Renal pelvis (tissue), 4 donors: ENCODE measurements around the gene KRTAP10-4. TPM values are rescaled to one million over a fixed set of nuclear protein-coding genes. Genes with fewer than 3 reads are reported as not detected.
"Not testable (repeated sequence)": the region's sequence is repeated elsewhere in the genome, so short reads cannot be mapped to it uniquely, and the experiment has no call there.

Source experiments
- DNase-seq: peaks from one replicate; pipeline ENCODE4 v3.0.0-alpha.2; 2013
- polyA plus RNA-seq, 3 donors: library from polyadenylated mRNA; unstranded; fragments of 120-200 nt; gene quantifications; one replicate each; pipeline ENCODE4 v1.2.1, GENCODE V29; 2013; ENCODE audit not compliant: insufficient read length in 3 of 3

The KRTAP10-4 gene
- polyA plus RNA-seq, 3 donors, result not detected

DNA sequence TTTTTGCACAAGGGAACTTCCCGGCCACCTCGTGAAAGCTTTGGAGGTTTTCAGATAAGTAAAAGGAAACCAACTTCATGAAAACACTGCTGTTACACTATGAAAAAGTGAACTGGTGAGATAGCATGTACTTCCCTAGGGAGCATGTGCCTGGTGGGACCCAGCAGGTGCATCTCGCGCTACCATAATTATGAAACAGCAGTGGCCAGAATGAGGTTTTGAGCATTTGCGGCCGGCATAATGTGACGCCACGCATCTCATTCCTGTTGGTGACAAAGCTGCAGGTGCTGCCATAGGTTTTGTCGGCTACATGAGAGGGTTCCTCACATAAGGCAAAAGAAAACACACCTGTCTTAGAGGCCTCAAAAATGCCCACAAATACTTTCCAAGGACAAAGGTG, 16.6 kb upstream of the KRTAP10-4 start:
- no peak for DNase-seq

GRCh38 chr21:44557491-44558328, 15.8 kb upstream of the KRTAP10-4 start:
- DNase-seq, result no peak

DNA sequence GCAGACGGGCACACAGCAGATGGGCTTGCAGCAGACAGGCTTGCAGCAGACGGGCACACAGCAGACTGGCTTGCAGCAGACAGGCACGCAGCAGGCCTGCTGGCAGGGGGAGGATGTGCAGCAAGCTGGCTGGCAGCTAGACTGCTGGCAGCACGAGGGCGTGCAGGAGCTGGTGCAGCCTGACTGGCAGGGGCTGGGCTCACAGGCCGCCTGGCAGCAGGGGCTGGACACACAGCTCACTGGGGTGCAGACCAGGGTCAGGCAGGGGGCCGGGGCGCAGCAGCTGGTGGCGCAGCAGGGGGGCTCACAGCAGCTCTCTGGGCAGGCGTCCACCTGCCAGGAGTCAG, 15.2 kb upstream of the KRTAP10-4 start:
- not testable (repeated sequence) for DNase-seq

GRCh38 chr21:44558695-44559094, 14.8 kb upstream of the KRTAP10-4 start, which contains the start of gene KRTAP10-3:
TSS of gene KRTAP10-3 (minus strand) at chr21:44558795. CDS start at chr21:44558715, 80 bp downstream.
- no peak for DNase-seq

DNA sequence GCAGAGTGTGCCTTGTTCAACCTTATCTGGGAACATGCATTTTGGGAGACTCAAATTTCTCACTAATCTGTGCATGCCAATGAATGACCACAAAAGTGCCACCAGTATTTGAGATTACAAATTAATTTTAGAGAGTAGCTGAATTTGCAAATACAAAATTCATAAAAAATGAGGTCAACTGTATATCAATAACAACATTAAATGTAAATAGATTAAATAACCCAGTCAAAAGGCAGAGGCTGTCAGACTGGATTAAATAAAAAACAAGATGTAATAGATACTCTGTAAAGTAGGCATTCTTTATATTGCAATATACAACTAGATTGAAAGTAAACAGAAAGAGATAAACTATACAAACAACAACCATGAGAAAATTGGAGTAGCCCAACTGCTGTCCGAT, 9.4 kb upstream of the KRTAP10-4 start:
- DNase-seq, result no peak

- DNase-seq, result no peak
Observed at GRCh38 chr21:44564886-44565598, 8.5 kb upstream of the KRTAP10-4 start.

GRCh38 chr21:44566403-44566802, 7.1 kb upstream of the KRTAP10-4 start:
- DNase-seq, result no peak

- no peak for DNase-seq
Observed at GRCh38 chr21:44567481-44568171, 5.9 kb upstream of the KRTAP10-4 start.

DNA sequence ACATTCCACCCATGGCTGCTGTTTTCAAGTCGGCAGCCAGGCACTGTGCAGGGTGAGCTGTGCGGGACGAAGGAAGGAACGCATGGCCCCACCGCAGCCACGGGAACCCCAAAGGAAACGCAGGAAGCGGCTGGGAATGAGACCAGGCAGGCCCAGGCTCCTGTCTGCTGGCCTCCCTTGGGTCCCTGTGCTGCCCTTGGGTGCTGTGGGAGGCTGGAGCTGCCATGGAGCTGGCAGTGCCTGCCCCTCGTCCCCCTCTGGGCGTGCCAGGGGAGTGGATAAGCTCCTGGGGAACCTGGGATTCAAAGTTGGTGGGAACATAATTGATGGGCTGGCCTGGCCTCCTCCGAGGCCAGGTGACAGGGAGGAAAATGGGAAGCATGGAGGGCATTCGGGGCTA, 5.3 kb upstream of the KRTAP10-4 start:
- no peak for DNase-seq

DNA sequence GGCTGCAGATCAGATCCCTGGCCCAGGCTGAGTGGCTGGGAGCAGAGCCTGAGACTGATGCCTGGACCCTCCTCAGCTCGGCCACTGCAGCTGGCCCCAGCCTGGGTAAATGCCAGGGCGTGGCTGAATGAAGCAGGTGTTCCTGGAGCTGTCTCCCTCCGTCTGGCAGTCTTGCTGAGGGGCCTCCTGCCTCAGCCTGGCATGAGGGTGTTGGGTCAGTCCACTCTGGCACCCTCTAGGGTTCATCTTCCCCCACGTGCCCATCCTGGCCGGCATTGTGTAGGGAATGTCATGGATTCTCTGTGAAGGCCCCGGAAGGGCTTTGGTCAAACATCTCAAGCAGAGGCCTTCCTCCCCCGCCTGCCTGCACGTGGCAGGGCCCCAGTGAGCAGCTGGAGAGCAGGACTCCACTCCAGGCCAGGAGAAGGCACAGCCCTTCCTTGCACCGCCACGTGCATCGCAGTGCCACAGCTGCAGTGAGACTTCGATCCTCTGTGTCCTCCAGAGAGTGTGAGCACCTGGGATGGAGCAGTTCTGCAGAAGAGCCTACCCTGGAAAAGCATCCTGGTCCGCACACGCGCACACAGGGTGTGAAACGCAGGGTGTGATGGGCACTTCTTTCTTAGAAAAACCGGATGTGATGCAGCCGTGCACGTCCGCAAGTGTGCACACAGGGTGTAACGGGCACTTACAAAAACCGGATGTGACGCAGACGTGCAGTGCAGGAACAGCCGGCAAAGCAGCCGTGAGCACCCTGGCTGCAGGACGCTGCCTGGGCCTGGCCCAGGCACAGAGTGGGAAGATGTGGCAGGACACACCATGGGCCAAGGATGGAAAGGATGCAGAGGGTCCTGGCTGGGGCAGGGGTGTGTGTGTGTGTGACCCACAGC, 4.6 kb upstream of the KRTAP10-4 start:
- DNase-seq, result no peak

- DNase-seq, result no peak
Observed at GRCh38 chr21:44569861-44570517, 3.5 kb upstream of the KRTAP10-4 start.

DNA sequence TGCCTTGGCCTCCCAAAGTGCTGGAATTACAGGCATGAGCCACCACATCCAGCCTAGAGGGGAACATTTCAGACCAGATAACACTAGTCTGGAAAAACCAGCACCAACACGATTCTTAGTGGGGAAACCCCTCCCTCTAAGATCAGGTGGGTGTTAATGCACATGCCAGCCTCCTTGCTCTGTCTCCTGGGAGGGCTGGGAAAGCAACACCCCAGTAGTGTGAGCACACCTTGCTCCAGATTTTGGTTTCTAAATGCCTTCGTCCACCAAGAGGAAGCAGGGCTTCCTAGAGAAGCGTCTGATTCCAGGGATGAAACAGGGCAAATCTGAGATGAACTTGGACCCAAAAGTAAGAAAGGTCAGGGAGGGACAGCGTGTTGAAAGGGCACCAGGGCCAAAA, 2.2 kb upstream of the KRTAP10-4 start:
- no peak for DNase-seq

DNA sequence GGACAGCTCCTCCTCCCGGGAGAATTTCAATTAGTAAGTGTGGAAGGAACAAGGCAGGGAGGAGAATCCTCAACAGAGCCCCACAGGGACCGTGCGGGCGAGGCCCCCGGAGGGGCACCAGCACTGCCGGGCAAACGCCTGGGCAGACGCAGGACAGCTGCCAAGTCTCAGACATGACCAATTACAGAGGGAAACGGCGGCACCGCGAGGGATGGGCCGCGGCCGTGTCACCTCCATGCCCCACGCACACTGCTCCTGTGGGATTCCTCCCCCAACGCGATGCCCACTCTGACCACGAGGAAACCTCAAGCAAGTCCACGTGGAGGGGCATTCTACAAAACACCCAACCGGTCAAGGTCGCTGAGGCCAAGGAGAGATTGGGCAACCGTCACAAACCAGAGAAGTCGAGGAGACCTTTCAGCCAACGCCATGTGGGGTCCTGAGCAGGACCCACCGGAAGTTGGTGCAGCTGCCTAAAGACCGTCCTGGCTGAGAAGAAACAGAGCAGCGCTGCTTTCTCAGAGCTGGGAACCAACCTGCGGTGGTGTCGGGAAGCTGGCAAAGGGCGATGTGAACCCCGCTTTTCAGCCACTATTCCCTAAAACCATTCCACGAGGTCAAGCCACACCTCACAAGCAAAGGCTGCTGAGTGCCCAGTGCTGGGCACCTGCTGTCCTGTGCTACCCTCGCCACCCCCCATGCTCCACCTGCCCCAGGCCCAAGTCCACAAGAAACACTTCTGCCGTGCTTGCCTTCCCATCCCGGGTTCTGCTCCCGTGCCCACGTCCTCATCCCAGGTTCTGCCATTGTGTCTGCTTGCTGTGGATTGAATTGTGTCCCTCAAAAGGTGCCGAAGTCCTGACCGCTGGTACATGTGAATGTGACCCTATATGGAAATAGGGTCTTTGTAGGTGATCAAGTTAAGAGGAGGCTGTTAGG, 1.4 kb upstream of the KRTAP10-4 start:
- no peak for DNase-seq

DNA sequence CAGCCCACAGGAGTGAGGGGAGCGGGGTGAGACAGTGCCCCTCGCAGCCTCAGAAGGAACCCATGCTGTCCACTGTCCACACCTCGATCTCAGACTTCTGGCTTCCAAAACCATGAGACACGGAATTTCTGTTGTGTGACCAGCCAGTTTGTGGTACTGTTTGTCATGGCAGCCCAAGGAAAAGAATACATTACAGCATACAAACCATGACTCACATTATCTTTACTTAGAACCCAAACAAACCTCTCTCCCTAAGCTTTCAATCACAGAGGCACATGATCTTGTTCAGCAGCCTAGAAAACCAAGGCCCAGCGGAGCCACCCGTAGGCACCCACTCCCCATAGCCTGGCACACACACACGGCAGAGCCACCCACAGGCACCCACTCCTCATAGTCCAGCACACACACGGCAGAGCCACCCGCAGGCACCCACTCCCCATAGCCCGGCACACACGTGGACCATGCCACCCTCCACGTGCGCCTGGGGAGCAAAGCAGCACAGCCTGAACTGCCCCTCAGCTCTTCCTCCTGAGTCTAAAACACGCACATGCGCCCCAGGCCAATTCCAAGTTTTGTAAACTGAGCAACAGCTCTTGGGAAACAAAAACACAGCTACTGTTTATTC, 458 bp upstream of the KRTAP10-4 start:
- no peak for DNase-seq

DNA sequence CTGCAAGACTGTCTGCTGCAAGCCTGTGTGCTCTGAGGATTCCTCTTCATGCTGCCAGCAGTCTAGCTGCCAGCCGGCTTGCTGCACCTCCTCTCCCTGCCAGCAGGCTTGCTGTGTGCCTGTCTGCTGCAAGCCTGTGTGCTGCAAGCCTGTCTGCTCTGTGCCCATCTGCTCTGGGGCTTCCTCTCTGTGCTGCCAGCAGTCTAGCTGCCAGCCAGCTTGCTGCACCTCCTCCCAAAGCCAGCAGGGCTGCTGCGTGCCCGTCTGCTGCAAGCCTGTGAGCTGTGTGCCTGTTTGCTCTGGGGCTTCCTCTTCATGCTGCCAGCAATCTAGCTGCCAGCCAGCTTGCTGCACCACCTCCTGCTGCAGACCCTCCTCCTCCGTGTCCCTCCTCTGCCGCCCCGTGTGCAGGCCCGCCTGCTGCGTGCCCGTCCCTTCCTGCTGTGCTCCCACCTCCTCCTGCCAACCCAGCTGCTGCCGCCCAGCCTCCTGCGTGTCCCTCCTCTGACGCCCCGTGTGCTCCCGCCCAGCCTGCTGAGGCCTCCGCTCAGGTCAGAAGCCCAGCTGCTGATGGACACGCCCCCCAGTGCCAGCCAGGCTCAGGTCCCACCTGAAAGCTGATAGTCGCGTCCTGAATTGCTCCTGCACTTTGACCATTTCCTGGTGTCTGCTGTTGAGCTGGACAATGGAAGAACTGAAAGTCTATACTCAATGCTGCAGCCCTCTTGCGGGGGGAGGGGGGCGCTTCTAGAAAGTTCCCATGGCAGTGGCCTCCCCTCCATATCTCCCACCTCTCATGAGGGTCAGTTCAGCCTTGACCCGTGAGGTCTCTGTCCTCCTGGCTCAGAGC, 1.2 kb downstream of the KRTAP10-4 start:
- DNase-seq, result no peak

GRCh38 chr21:44575307-44576024, 1.9 kb downstream of the KRTAP10-4 start:
- no peak for DNase-seq

- no peak for DNase-seq
Observed at GRCh38 chr21:44576025-44576420, 2.5 kb downstream of the KRTAP10-4 start.
